Lung (tissue), 16 donors: ENCODE results near the gene EWSR1. TPM values are rescaled to one million over a fixed set of nuclear protein-coding genes. Genes with fewer than 3 reads are reported as not detected.
"Not testable (repeated sequence)": the region's sequence is repeated elsewhere in the genome, so short reads cannot be mapped to it uniquely, and the experiment has no call there.

ENCODE experiments used
- ATAC-seq: fragments of 200-7000 bp; cut with Tn5 transposase; one replicate; pipeline ENCODE4 v1.9.1; 2020; ENCODE audit warnings: moderate number of reproducible peaks; ENCODE audit not compliant: insufficient read depth, low FRiP score
- DNase-seq, 3 donors: peaks; one replicate each; pipeline ENCODE4 v3.0.0-alpha.2; 2013 to 2017
- H3K27ac ChIP-seq, 2 donors: one replicate each; pipeline ENCODE4 v1.5.1; 2013; ENCODE audit warnings: mild to moderate bottlenecking in 2 of 2, moderate library complexity in 2 of 2, control low read depth in 1 of 2, inconsistent platforms in 1 of 2, low read depth in 1 of 2, low read length in 1 of 2
- H3K27me3 ChIP-seq, 3 donors: one replicate each; pipeline ENCODE4 v1.5.1; 2013; ENCODE audit warnings: low read length in 2 of 3; ENCODE audit not compliant: control insufficient read depth in 3 of 3, insufficient read depth in 3 of 3
- H3K36me3 ChIP-seq, 4 donors: one replicate each; pipeline ENCODE4 v1.5.1; 2013; ENCODE audit warnings: low read length in 4 of 4, mild to moderate bottlenecking in 1 of 4, moderate library complexity in 1 of 4; ENCODE audit not compliant: control insufficient read depth in 4 of 4, insufficient read depth in 4 of 4
- H3K4me1 ChIP-seq, 5 donors: one replicate each; pipeline ENCODE4 v1.5.1; 2013; ENCODE audit warnings: low read length in 5 of 5, mild to moderate bottlenecking in 2 of 5, moderate library complexity in 1 of 5; ENCODE audit not compliant: control insufficient read depth in 5 of 5, insufficient read depth in 5 of 5
- H3K4me3 ChIP-seq: one replicate; pipeline ENCODE4 v1.5.1; 2013; ENCODE audit warnings: mild to moderate bottlenecking, control low read depth, moderate library complexity
- H3K9ac ChIP-seq, 2 donors: one replicate each; pipeline ENCODE4 v1.5.1; 2013; ENCODE audit warnings: low read length in 2 of 2, control low read depth in 1 of 2; ENCODE audit not compliant: insufficient read depth in 1 of 2
- H3K9me3 ChIP-seq, 4 donors: one replicate each; pipeline ENCODE4 v1.5.1; 2013; ENCODE audit warnings: low read length in 3 of 4, mild to moderate bottlenecking in 1 of 4, moderate library complexity in 1 of 4; ENCODE audit not compliant: control insufficient read depth in 4 of 4, insufficient read depth in 3 of 4
- CTCF ChIP-seq: IDR thresholded peaks from 2 replicates; pipeline ENCODE4 v1.5.1; 2012; ENCODE audit warnings: mild to moderate bottlenecking; ENCODE audit errors: control extremely low read depth, extremely low read depth
- WGBS, 2 donors: extraction: QIAGEN DNeasy Blood & Tissue Kit; methylation state at CpG; one replicate each; pipeline ENCODE4 v1.1.7; 2013; 5-methylcytosine and 5-hydroxymethylcytosine counted together
- long read RNA-seq, 5 donors: transcript quantifications; one replicate each; lab custom pipeline, GENCODE V29; 2026
- polyA plus RNA-seq, 2 donors: library from polyadenylated mRNA; stranded (reverse); fragments of 200-250 nt; gene quantifications; one replicate each; pipeline ENCODE4 v1.2.1, GENCODE V29; 2013
- total RNA-seq, 2 donors: library from RNA; depleted of rRNA in 1 of 2; stranded (reverse); fragments of >200 nt in 1 of 2; gene quantifications; one replicate each; pipeline ENCODE4 v1.2.1, GENCODE V29; 2014 to 2021
- donor health status: control.
- donor health status: control.
- donor health status: Bipolar disorder and iron deficiency.
- donor health status: healthy.
- donor health status: DM: yes; HTN: yes; CAD: no.

Gene EWSR1
- total RNA-seq: 100 to 1,000 TPM; 162 to 215 TPM
- 100 to 1,000 TPM; 115 to 174 TPM for polyA plus RNA-seq
- long read RNA-seq, donor 1, transcript EWSR1-215 (8 exons, 2,630 nt): minor isoform, 8 of 145 reads
- long read RNA-seq, donor 1, transcript EWSR1-206 (17 exons, 2,654 nt): minor isoform, 11 of 145 reads
- long read RNA-seq, donor 1, transcript EWSR1-217 (8 exons, 3,231 nt): major isoform, 13 of 145 reads
- long read RNA-seq, donor 1, transcript EWSR1-207 (17 exons, 2,207 nt): minor isoform, 6 of 145 reads
- long read RNA-seq, donor 1, partial matches to known transcripts: 104 of 145 reads
- long read RNA-seq, donor 1, other reads (novel, unspliced or antisense): 0 of 145 reads
- long read RNA-seq, donor 2, transcript EWSR1-207 (17 exons, 2,207 nt): minor isoform, 5 of 82 reads
- long read RNA-seq, donor 2, transcript EWSR1-215 (8 exons, 2,630 nt): major isoform, 6 of 82 reads
- long read RNA-seq, donor 2, partial matches to known transcripts: 70 of 82 reads
- long read RNA-seq, donor 2, other reads (novel, unspliced or antisense): 0 of 82 reads
- long read RNA-seq, donor 3, transcript EWSR1-217 (8 exons, 3,231 nt): major isoform, 9 of 76 reads
- long read RNA-seq, donor 3, partial matches to known transcripts: 54 of 76 reads
- long read RNA-seq, donor 3, other reads (novel, unspliced or antisense): 6 of 76 reads
- long read RNA-seq, donor 4, partial matches to known transcripts: 71 of 82 reads
- long read RNA-seq, donor 4, other reads (novel, unspliced or antisense): 0 of 82 reads
- long read RNA-seq, donor 5, transcript EWSR1-206 (17 exons, 2,654 nt): minor isoform, 11 of 177 reads
- long read RNA-seq, donor 5, transcript EWSR1-207 (17 exons, 2,207 nt): major isoform, 21 of 177 reads
- long read RNA-seq, donor 5, transcript EWSR1-215 (8 exons, 2,630 nt): minor isoform, 11 of 177 reads
- long read RNA-seq, donor 5, transcript EWSR1-217 (8 exons, 3,231 nt): minor isoform, 6 of 177 reads
- long read RNA-seq, donor 5, partial matches to known transcripts: 121 of 177 reads
- long read RNA-seq, donor 5, other reads (novel, unspliced or antisense): 5 of 177 reads

GRCh38 chr22:29267858-29268510 is at the start of gene EWSR1, which contains the start of gene RHBDD3:
Gene EWSR1, plus strand, starts transcription at chr22:29268268. Its CDS starts 69 bp downstream, at chr22:29268337.
Gene RHBDD3, minus strand, starts transcription at chr22:29267981. Its CDS starts 2,355 bp downstream, at chr22:29265626.
- H3K9ac ChIP-seq: peak within 1 kb of the TSS; percentile 93 to 97
- peak; percentile 0 for TF ChIP-seq CTCF
- H3K9me3 ChIP-seq: no peaks in the 10 kb centered on the region
- 0% methylated on average over 56 to 67 of the region's 67 CpGs for WGBS, 2 donors
- peaks cover 11 to 33% (median 18%) of the 10 kb centered on the region in 4 donors for H3K36me3 ChIP-seq
- DNase-seq (peak; percentile 96 to 98 (median 97)), ATAC-seq (peak; percentile 90)
- H3K4me3 ChIP-seq: peak within 1 kb of the TSS; percentile 89
- H3K27me3 ChIP-seq: no peaks in the 10 kb centered on the region
- H3K4me1 ChIP-seq: peaks cover 12 to 51% (median 24%) of the 10 kb centered on the region in 5 donors
- H3K27ac ChIP-seq: peak within 1 kb of the TSS; percentile 96 to 97

GRCh38 chr22:29218758-29219408 is 49.2 kb upstream of the EWSR1 start:
- H3K4me3 ChIP-seq: no peak overlapping the region
- no peak for DNase-seq
- H3K27me3 ChIP-seq: no peaks in the 10 kb centered on the region
- peaks cover 0 to 19% (median 7%) of the 10 kb centered on the region in 5 donors for H3K4me1 ChIP-seq
- 94 to 99% methylated on average over 11 of the region's 11 CpGs for WGBS, 2 donors
- no peak overlapping the region for H3K27ac ChIP-seq
- H3K9me3 ChIP-seq: no peaks in the 10 kb centered on the region
- H3K36me3 ChIP-seq: peaks cover 0 to 11% (median 4%) of the 10 kb centered on the region in 4 donors
- ATAC-seq: no peak
- H3K9ac ChIP-seq: no peak overlapping the region
- no peak for TF ChIP-seq CTCF

- H3K4me3 ChIP-seq, H3K27ac ChIP-seq, DNase-seq, H3K9ac ChIP-seq, ATAC-seq, H3K9me3 ChIP-seq, H3K27me3 ChIP-seq: not testable (repeated sequence)
- Histone ChIP-seq H3K36me3 (peaks cover 0 to 11% (median 4%) of the 10 kb centered on the region in 4 donors), H3K4me1 (peaks cover 0 to 23% (median 7%) of the 10 kb centered on the region in 5 donors)
- 51 to 71% methylated on average over 2 of the region's 2 CpGs for WGBS, 2 donors
Observed at GRCh38 chr22:29219409-29219782, 48.7 kb upstream of the EWSR1 start.
